CD4-positive, alpha-beta T cell (primary cell): ENCODE data around the gene HOXA3. TPM values are rescaled to one million over a fixed set of nuclear protein-coding genes. Genes with fewer than 3 reads are reported as not detected.

Experiments
- ATAC-seq: fragments of 200-7000 bp; cut with Tn5 transposase; one replicate; pipeline ENCODE4 v1.10.0; 2022; ENCODE audit warnings: mild to moderate bottlenecking; ENCODE audit not compliant: poor library complexity
- CTCF ChIA-PET: fragments of 350-600 bp; sonication (Branson Sonifier 250); formaldehyde crosslinking; loops from one replicate; lab custom pipeline; 2021; ENCODE audit warnings: antibody characterized with exemption, inconsistent platforms; lab: Charles Lee
- POLR2A ChIA-PET: fragments of 350-600 bp; sonication (Branson Sonifier 250); formaldehyde crosslinking; loops from one replicate; lab custom pipeline; 2021; ENCODE audit warnings: antibody characterized with exemption, inconsistent platforms; lab: Charles Lee
- DNase-seq, 14 experiments: peaks; one replicate each; pipeline ENCODE4 v3.0.0-alpha.2; 2013 to 2020; ENCODE audit warnings: mixed read lengths in 2 of 14
- H3K27ac ChIP-seq, 2 donors: one replicate each; pipeline versions ENCODE4 v1.5.1 to v1.7.0; 2013; ENCODE audit warnings: low read length in 2 of 2, low read depth in 1 of 2, mild to moderate bottlenecking in 1 of 2
- H3K27me3 ChIP-seq, 2 experiments: 1 replicate in 1 of 2; 2 replicates in 1 of 2; pipeline versions ENCODE4 v1.6.1 to v1.7.0; 2013; ENCODE audit warnings: low read length in 2 of 2, control low read depth in 1 of 2, mild to moderate bottlenecking in 1 of 2, moderate library complexity in 1 of 2; ENCODE audit not compliant: insufficient read depth in 2 of 2, control insufficient read depth in 1 of 2
- H3K36me3 ChIP-seq: one replicate; pipeline ENCODE4 v1.6.1; 2013; ENCODE audit warnings: low read length, control low read depth; ENCODE audit not compliant: insufficient read depth
- H3K4me1 ChIP-seq: one replicate; pipeline ENCODE4 v1.6.1; 2013; ENCODE audit warnings: low read length, control low read depth; ENCODE audit not compliant: insufficient read depth
- H3K4me3 ChIP-seq: one replicate; pipeline ENCODE4 v1.5.1; 2013; ENCODE audit warnings: mild to moderate bottlenecking, low read length, moderate library complexity
- H3K9me3 ChIP-seq, 2 experiments: 1 replicate in 1 of 2; 2 replicates in 1 of 2; pipeline versions ENCODE4 v1.6.1 to v1.7.0; 2013; ENCODE audit warnings: low read length in 2 of 2, mild to moderate bottlenecking in 2 of 2, control low read depth in 1 of 2, moderate library complexity in 1 of 2; ENCODE audit not compliant: control insufficient read depth in 1 of 2, insufficient read depth in 1 of 2
- H3K27ac Mint-ChIP-seq: one replicate; pipeline ENCODE4 v1.8.0; 2020; ENCODE audit warnings: mixed read lengths
- H3K27me3 Mint-ChIP-seq: one replicate; pipeline ENCODE4 v1.8.0; 2021; ENCODE audit warnings: mixed read lengths
- H3K36me3 Mint-ChIP-seq: one replicate; pipeline ENCODE4 v1.8.0; 2021; ENCODE audit warnings: low read depth, mixed read lengths
- H3K4me1 Mint-ChIP-seq: one replicate; pipeline ENCODE4 v1.8.0; 2021; ENCODE audit warnings: low read depth, mixed read lengths
- H3K4me3 Mint-ChIP-seq: one replicate; pipeline ENCODE4 v1.8.0; 2020; ENCODE audit warnings: mild to moderate bottlenecking, mixed read lengths
- H3K9me3 Mint-ChIP-seq: one replicate; pipeline ENCODE4 v1.8.0; 2020; ENCODE audit warnings: mixed read lengths
- CTCF ChIP-seq: fragments of 200-600 bp; IDR thresholded peaks from one replicate; pipeline ENCODE4 v1.8.0; 2022; ENCODE audit warnings: antibody characterized with exemption, mild to moderate bottlenecking
- intact Hi-C, 2 experiments: fragments of 100-400 bp; cut with DNase I in 1 of 2; cut with micrococcal nuclease in 1 of 2; formaldehyde crosslinking; loops; one replicate each; pipeline versions ENCODE4 v1.15.1 to v1.9.0; 2023 to 2025; cut with DNase I, micrococcal nuclease
- total RNA-seq, 174 experiments: library from RNA in 2 of 174; stranded (reverse) in 2 of 174; gene quantifications; one replicate each; pipeline ENCODE4 v1.2.3 and lab custom pipeline; 2021 to 2026

Gene HOXA3
- total RNA-seq, 2 experiments from 2014 or later: not detected

- Histone ChIP-seq H3K36me3 (no peaks in the 10 kb centered on the region), H3K27ac (no peak within 1 kb of the TSS), H3K27me3 (peaks cover 88 to 95% of the 10 kb centered on the region in 2 experiments), H3K9me3 (peaks cover 0 to 66% of the 10 kb centered on the region in 2 experiments), H3K4me1 (peaks cover 65% of the 10 kb centered on the region), H3K4me3 (peak within 1 kb of the TSS; percentile 40)
- TF ChIP-seq CTCF: no peak
- H3K27ac Mint-ChIP-seq: peak within 1 kb of the TSS; percentile 81
- POLR2A ChIA-PET: interaction anchor here (0.6 to 1.5 kb wide), 4 partner anchors 9 to 1259 kb away, joined by 3 to 4 read pairs (median 3); partner anchors contain the start of gene HOXA13
- H3K36me3 Mint-ChIP-seq: no peaks in the 10 kb centered on the region
- intact Hi-C loops: loop anchor here (2.0 to 5.0 kb wide), 3 partner anchors 14 to 1328 kb away; partner anchors contain the start of gene HOXA3 (in 1 of the 2)
- peaks cover 96% of the 10 kb centered on the region for H3K27me3 Mint-ChIP-seq
- peak in 2 of 14 experiments; percentile 17 to 33 for DNase-seq
- CTCF ChIA-PET: interaction anchor here (0.8 to 3.8 kb wide), 4 partner anchors 11 to 35 kb away, joined by 3 to 14 read pairs (median 5); no protein-coding TSS in a partner anchor
- H3K9me3 Mint-ChIP-seq: no peaks in the 10 kb centered on the region
- H3K4me3 Mint-ChIP-seq: peak within 1 kb of the TSS; percentile 82
- H3K4me1 Mint-ChIP-seq: peaks cover 62% of the 10 kb centered on the region
- peak; percentile 45 for ATAC-seq
These were observed 32.9 kb upstream of the HOXA3 start, which contains the start of gene HOXA11 for GRCh38 chr7:27185013-27185853. TSS of gene HOXA11 (minus strand) at chr7:27185232. CDS start at chr7:27185144, 88 bp downstream.

- DNase-seq (peak in 5 of 14 experiments; percentile 19 to 65 (median 36)), ATAC-seq (peak; percentile 2)
- Mint-ChIP-seq H3K27ac (peak overlapping the region; percentile 81), H3K9me3 (no peaks in the 10 kb centered on the region), H3K36me3 (no peaks in the 10 kb centered on the region), H3K27me3 (peaks cover 96% of the 10 kb centered on the region), H3K4me1 (peaks cover 59% of the 10 kb centered on the region), H3K4me3 (peak overlapping the region; percentile 82)
- Histone ChIP-seq H3K27me3 (peaks cover 89 to 95% of the 10 kb centered on the region in 2 experiments), H3K4me1 (peaks cover 65% of the 10 kb centered on the region), H3K9me3 (peaks cover 0 to 73% of the 10 kb centered on the region in 2 experiments), H3K36me3 (no peaks in the 10 kb centered on the region), H3K27ac (no peak overlapping the region), H3K4me3 (peak overlapping the region; percentile 40)
- intact Hi-C loops: loop anchor here (2.0 to 5.0 kb wide), 3 partner anchors 14 to 1327 kb away; partner anchors contain the start of gene HOXA3 (in 1 of the 2)
- no peak for TF ChIP-seq CTCF
- ChIA-PET CTCF (interaction anchor here (0.7 to 3.8 kb wide), 4 partner anchors 12 to 1333 kb away, joined by 3 to 14 read pairs (median 4); no protein-coding TSS in a partner anchor), POLR2A (interaction anchor here (0.6 to 3.5 kb wide), 5 partner anchors 8 to 1260 kb away, joined by 3 to 14 read pairs (median 3); no protein-coding TSS in a partner anchor)
These were observed 32.1 kb upstream of the HOXA3 start for GRCh38 chr7:27184337-27185012.
